Measurements from ENCODE around the gene ODAD2.
A peak's percentile ranks its signal among the peaks of the same experiment; 100 is the strongest.

ODAD2 gene

GRCh38 chr10:28036587-28036986, 37.7 kb upstream of the ODAD2 start:
- Histone ChIP-seq H3K9me3 (ENCODE audit: control insufficient read depth, insufficient read depth, low read depth, low read length) (no peaks in the 10 kb centered on the region; the same call in 1 of the 2 replicates), H3K4me3 (ENCODE audit: low read depth, low read length) (no peak overlapping the region), H3K36me3 (ENCODE audit: control insufficient read depth in 2 of 2, insufficient read depth in 1 of 2, low read length in 2 of 2) (no peaks in the 10 kb centered on the region), H3K4me1 (ENCODE audit: control insufficient read depth, insufficient read depth, low read length) (no peaks in the 10 kb centered on the region), H3K27ac (ENCODE audit: extremely low read depth, low read depth, low read length) (no peak overlapping the region)
- TF ChIP-seq ZNF513 (tag by site-specific recombination; IDR thresholded peaks at IDR 0.05) (no peak), ZNF555 (tag by site-specific recombination; conservative IDR thresholded peaks at IDR 0.05) (no peak), KLF17 (tag by site-specific recombination; IDR thresholded peaks at IDR 0.05) (no peak), ZNF610 (tag by site-specific recombination; IDR thresholded peaks at IDR 0.05; ENCODE audit: borderline replicate concordance) (no peak), ZBTB1 (tag by site-specific recombination; IDR thresholded peaks at IDR 0.05) (no peak), ZSCAN4 (tag by site-specific recombination; IDR thresholded peaks at IDR 0.05) (no peak), ZNF585B (tag by site-specific recombination; IDR thresholded peaks at IDR 0.05) (no peak), ZNF580 (tag by site-specific recombination; IDR thresholded peaks at IDR 0.05) (no peak), ZNF423 (tag by site-specific recombination; IDR thresholded peaks at IDR 0.05) (no peak), ZNF23 (tag by site-specific recombination; IDR thresholded peaks at IDR 0.05; ENCODE audit: borderline replicate concordance) (no peak), ZNF624 (tag by site-specific recombination; IDR thresholded peaks at IDR 0.05) (no peak), ZNF266 (tag by site-specific recombination; IDR thresholded peaks at IDR 0.05; ENCODE audit: low read depth) (no peak), ZNF138 (tag by site-specific recombination; IDR thresholded peaks at IDR 0.05; ENCODE audit: borderline replicate concordance) (no peak)
- CTCF ChIA-PET = no interaction called here
- POLR2A ChIA-PET = no interaction called here

GRCh38 chr10:28020993-28021982, 22.4 kb upstream of the ODAD2 start:
- no peaks in the 10 kb centered on the region for H3K9me3 ChIP-seq (ENCODE audit: control insufficient read depth, insufficient read depth, low read depth, low read length)

More at GRCh38 chr10:28020993-28021982, 22.4 kb upstream of the ODAD2 start:
- H3K4me3 ChIP-seq (ENCODE audit: low read depth, low read length) = no peak overlapping the region
- TF ChIP-seq REST (tag by site-specific recombination; IDR thresholded peaks at IDR 0.05) (peak; percentile 86), KLF7 (tag by site-specific recombination; IDR thresholded peaks at IDR 0.05; ENCODE audit: borderline replicate concordance) (no peak), ZNF555 (tag by site-specific recombination; conservative IDR thresholded peaks at IDR 0.05) (no peak), ZNF623 (tag by site-specific recombination; IDR thresholded peaks at IDR 0.05) (peak; percentile 50; the same call in 1 of the 2 replicates)
- H3K36me3 ChIP-seq (ENCODE audit: control insufficient read depth in 2 of 2, insufficient read depth in 1 of 2, low read length in 2 of 2) = no peaks in the 10 kb centered on the region
- H3K27ac ChIP-seq (ENCODE audit: extremely low read depth, low read depth, low read length) = no peak overlapping the region
- H3K4me1 ChIP-seq (ENCODE audit: control insufficient read depth, insufficient read depth, low read length) = no peaks in the 10 kb centered on the region
- CTCF ChIA-PET = no interaction called here
- POLR2A ChIA-PET = no interaction called here

All from HEK293 (cell line).